NCI-H345 treated with DMSO at 0.1 percent for 48 hours (cell line): Measurements from ENCODE around the gene BTBD1.
"Not testable (repeated sequence)": the region's sequence is repeated elsewhere in the genome, so short reads cannot be mapped to it uniquely, and the experiment has no call there.

Experiments
- DNase-seq: peaks from one replicate; lab custom pipeline; 2025; ENCODE audit not compliant: unreplicated experiment; lab: John Stamatoyannopoulos, UW

BTBD1 gene

GRCh38 chr15:83057696-83058376, 9.2 kb downstream of the BTBD1 start:
- DNase-seq, result no peak

DNA sequence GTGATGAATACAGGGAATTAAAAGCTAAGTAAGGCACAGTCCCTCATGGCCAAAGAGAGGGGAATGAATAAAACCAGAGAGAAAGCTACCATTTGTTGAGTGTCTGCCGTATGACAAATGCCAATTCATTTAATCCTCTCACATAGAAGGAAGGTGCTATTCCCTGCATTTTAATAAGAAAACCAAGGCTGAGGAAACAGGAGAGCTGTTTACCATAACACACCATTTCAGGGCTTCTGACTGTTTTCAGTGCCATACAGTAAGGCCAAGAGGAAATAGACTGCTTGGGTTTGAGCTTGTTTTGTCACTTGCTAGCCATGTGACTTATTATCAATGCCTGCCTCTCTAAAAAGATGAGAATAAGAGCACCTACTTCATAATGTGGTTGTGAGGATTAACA, 10.1 kb downstream of the BTBD1 start:
- no peak for DNase-seq

DNA sequence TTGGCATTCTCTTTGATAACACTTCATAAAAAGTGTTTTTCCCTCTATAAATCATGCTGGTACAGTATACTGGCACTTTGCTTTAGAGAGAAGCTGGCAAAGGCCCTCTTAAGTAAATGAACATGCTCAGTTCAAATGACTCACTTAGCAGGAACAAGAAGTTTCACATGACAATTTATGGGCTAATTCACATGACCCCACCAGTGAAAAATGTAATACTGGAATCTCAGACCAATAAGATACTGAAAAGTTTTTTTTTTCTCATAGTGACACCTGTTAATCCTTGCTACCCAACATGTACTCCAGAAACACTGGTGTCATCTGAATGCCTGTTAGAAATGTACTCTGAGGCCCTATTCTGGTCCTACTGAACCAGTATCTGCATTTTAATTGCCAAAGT, 13.9 kb downstream of the BTBD1 start:
- no peak for DNase-seq

GRCh38 chr15:83046558-83047127, 20.4 kb downstream of the BTBD1 start:
- DNase-seq, result no peak

GRCh38 chr15:83044156-83044555, 22.9 kb downstream of the BTBD1 start:
- DNase-seq, result no peak

- no peak for DNase-seq
Measured at GRCh38 chr15:83039206-83039605, 27.8 kb downstream of the BTBD1 start.

DNA sequence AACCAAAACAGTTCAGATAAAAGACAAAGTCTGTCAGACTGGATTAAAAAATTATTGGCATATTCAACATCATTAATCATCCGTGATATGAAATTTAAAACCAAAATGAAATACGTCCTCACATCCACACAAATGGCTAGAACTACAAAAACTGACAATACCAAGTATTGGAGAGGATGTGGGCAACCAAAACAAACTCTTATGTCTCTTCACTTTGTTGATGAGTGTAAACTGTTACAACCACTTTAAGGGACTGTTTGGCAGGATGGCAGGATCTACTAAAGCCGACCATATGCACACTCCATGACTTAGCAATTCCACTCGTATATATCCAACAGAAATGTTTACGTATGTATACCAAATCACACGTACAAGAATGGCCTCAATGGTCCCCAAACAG, 30.8 kb downstream of the BTBD1 start:
- DNase-seq, result no peak

- DNase-seq, result not testable (repeated sequence)
Measured at GRCh38 chr15:83031234-83031633, 35.8 kb downstream of the BTBD1 start.

GRCh38 chr15:83030021-83030420, 37.0 kb downstream of the BTBD1 start:
- no peak for DNase-seq

- DNase-seq, result no peak
Measured at GRCh38 chr15:83018436-83018835, 48.6 kb downstream of the BTBD1 start.

DNA sequence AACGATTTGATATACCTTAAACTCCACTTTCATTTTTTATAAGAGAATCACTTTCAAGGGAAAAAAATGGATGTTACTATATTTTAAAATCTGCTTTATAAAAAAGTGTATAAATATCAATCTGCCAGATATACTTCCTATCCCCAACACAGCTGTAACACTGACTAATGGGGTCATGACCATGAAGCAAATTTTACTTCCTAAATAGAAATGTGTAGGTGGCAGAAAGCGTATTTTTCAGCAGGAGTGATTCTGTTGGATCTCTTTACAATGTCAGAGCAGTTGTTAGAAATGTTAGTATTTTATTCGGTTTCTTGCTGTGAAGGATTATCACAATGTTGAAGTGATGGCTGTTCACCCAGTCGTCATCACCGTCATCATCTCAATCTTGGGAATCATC, 50.1 kb downstream of the BTBD1 start:
- no peak for DNase-seq

GRCh38 chr15:83015361-83015760, 51.7 kb downstream of the BTBD1 start:
- DNase-seq, result no peak

DNA sequence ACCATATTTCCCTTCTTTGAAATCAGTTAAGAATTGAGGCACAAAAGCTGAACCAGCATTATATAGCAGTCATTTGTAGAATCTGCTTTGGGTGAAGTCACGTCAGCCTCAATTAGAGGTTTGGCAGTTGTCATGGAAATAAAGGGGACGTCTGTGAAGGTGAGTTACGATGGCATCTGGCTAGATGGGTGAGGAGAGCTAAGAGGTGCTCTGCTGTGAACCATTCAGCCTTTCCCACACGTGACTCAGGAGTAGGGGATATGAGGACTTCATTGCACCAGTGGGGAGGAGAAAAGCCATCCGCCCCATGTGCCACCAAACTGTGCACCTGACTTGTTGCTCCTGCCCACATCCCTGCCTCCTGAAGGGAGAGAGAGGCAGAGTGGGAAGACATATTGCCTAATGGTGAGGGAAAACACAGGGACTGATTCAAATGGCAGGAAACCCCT, 52.8 kb downstream of the BTBD1 start:
- DNase-seq, result no peak

GRCh38 chr15:83012636-83013035, 54.4 kb downstream of the BTBD1 start:
- no peak for DNase-seq

DNA sequence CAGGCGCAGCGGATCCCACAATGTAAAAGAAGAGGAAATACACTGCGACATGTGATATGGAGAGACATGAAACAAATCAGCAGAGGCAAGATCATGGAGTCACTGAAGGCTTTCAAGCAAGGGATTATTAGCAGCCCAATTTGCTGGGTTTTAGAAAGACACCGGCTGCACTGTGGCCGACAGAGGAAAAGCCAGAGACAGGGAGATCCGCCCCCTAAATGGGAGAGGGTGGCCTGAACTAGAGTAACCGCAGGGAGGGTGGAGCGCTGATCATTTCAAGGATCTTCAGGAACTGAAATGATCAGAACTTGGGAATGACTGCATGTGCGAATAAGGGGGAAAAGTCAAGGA, 55.0 kb downstream of the BTBD1 start:
- no peak for DNase-seq

DNA sequence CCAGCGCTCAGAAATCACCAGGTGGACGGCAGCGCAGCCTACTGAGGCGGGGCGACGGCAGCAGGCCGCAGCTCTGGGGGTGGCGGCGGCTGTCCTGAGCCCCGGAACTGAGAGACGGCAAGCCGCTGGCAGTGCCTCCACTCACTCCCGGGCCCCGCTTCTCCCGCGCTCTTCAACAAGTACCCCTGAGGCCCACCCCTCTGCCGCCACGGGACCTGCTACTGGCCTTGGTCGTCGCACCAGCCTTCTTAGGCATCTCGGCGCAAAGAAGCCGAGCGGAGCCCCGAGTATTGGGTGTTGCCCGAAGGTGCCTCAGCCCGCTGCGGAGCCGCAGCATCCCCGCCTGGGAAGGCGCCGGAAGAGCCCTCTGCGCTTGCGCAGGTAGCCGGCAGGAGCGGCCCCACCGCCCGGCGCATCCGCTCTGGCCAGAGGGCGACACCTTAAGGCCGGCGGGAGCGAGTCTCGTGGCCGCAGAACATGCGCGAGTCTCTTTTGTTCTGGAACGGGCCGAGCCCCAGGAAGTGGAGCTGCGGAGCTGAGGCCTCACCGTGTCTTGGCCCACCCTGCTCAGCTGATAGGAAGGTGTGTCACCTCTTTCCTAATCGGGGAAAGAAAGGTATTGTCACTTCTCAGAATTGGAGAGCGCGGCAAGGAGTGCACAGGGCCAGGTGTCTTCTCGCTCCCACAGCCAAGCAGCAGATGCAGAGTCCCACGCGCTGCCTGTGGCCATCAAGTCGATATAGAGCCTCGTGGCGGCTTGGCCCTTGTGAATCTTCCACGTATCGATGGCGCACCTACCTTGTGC, 55.6 kb downstream of the BTBD1 start, which contains the start of gene C15orf40:
Gene C15orf40, minus strand, starts transcription at position 369 of the 805 bp plus-strand sequence. Its CDS starts 32 bp downstream, at position 337.
- peak; percentile 74 for DNase-seq

DNA sequence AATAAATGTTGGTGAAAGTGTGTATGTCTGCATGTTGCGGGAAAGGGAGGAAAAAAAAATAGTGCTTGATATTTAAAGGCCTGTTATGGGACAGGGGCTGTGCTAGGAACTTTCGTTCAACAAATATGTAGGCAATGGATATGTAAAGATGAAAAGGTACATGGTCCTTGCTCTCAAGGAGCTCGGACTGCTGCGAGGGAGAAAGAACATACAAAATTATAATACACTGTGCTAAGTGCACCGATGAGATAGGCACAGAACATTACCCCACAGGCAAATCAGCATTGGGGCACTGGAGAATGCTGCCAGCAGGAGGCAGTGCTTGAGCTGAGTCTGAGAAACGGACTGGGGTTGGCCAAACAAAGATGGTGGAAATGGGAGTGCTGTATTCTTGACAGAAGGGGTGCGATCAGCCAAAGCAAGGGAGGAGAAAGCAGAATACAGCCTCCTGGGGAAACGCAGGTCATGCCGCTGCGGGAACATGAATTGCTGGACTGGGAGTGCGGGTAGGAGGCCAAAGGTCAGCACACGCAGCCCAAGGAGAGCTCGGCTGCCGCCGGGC, 56.3 kb downstream of the BTBD1 start:
- peak; percentile 26 for DNase-seq

GRCh38 chr15:83000672-83001031, 66.4 kb downstream of the BTBD1 start:
- DNase-seq, result not testable (repeated sequence)

GRCh38 chr15:82999905-83000671, 67.0 kb downstream of the BTBD1 start:
- no peak for DNase-seq

DNA sequence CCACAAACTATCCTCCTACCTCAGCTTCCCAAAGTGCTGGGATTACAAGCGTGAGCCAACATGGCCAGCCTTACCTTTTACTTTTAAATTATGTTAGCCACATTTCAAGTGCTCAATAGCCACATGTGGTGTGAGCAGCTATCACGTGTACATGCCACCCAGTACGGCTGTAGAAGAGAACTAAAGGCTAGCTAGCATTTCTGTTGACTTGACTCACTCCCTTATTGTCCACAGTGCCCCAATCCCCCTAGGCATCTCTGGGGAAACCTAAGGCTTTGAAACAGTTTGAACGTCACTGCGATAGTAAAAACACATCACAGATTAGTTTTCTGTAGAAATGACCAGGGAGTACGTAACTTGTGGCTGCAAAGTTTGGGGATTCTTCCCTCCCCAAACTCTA, 67.6 kb downstream of the BTBD1 start:
- DNase-seq, result no peak

- DNase-seq, result no peak
Measured at GRCh38 chr15:82995938-82996337, 71.1 kb downstream of the BTBD1 start.
